ENCODE measurements around the gene SMIM14.
"Not testable (repeated sequence)": the region's sequence is repeated elsewhere in the genome, so short reads cannot be mapped to it uniquely, and the experiment has no call there.

Gene SMIM14

DNA sequence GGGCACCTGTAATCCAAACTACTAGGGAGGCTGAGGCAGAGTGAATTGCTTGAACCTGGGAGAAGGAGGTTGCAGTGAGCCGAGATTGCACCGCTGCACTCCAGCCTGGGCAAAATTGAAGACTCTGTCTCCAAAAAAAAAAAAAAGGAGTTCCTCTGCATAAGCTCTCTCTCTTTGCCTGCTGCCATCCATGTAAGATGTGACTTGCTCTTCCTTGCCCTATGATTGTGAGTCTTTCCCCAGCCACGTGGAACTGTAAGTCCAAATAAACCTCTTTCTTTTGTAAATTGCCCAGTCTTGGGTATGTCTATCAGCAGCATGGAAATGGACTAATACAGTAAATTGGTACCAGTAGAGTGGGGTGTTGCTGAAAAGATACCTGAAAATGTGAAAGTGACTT, 106.4 kb downstream of the SMIM14 start:
- not testable (repeated sequence) for H3K4me2 ChIP-seq (ENCODE audit: low read length, poor library complexity, severe bottlenecking); H3K18ac ChIP-seq (ENCODE audit: low read depth in 1 of 2, low read length in 2 of 2); H3K4ac ChIP-seq (ENCODE audit: low read depth in 1 of 2, low read length in 2 of 2); H2BK12ac ChIP-seq (ENCODE audit: low read length in 2 of 2); H3K9ac ChIP-seq (ENCODE audit: low read length); H3K14ac ChIP-seq (ENCODE audit: low read length in 2 of 2); H2AK5ac ChIP-seq (ENCODE audit: low read length, severe bottlenecking); H2BK15ac ChIP-seq (ENCODE audit: low read depth, poor library complexity, severe bottlenecking); H3K4me1 ChIP-seq (ENCODE audit: control insufficient read depth, insufficient read depth, low read depth, low read length); H4K91ac ChIP-seq (ENCODE audit: low read length); H4K8ac ChIP-seq (ENCODE audit: low read length); H2BK120ac ChIP-seq (ENCODE audit: low read depth, low read length); H2AFZ ChIP-seq (ENCODE audit: low read depth, low read length); DNase-seq; H3K23ac ChIP-seq (ENCODE audit: low read length in 2 of 2); H3K27me3 ChIP-seq (ENCODE audit: control insufficient read depth in 1 of 2, insufficient read depth in 1 of 2, low read length in 2 of 2); H3K27ac ChIP-seq (ENCODE audit: low read length, poor library complexity, severe bottlenecking); H3K9me3 ChIP-seq (ENCODE audit: control insufficient read depth, low read length); H2BK5ac ChIP-seq (ENCODE audit: low read depth, low read length, poor library complexity, severe bottlenecking); H3K4me3 ChIP-seq (ENCODE audit: insufficient read depth in 1 of 2, low read depth in 1 of 2, low read length in 2 of 2)
- peaks cover 15 to 20% of the 10 kb centered on the region in 2 experiments for H3K36me3 ChIP-seq (ENCODE audit: control insufficient read depth in 1 of 2, insufficient read depth in 2 of 2, low read depth in 1 of 2, low read length in 2 of 2)
- 95% methylated on average over 3 of the region's 3 CpGs for WGBS
- H3K79me1 ChIP-seq (replicated peaks; ENCODE audit: low read length, poor library complexity, severe bottlenecking) = peaks cover 28% of the 10 kb centered on the region

GRCh38 chr4:39530682-39531081, 108.0 kb downstream of the SMIM14 start:
- Histone ChIP-seq H3K79me1 (replicated peaks; ENCODE audit: low read length, poor library complexity, severe bottlenecking) (peaks cover 21% of the 10 kb centered on the region), H3K18ac (ENCODE audit: low read depth in 1 of 2, low read length in 2 of 2) (no peak overlapping the region), H2AK5ac (ENCODE audit: low read length, severe bottlenecking) (no peak overlapping the region), H3K4me3 (ENCODE audit: insufficient read depth in 1 of 2, low read depth in 1 of 2, low read length in 2 of 2) (no peak overlapping the region), H3K36me3 (ENCODE audit: control insufficient read depth in 1 of 2, insufficient read depth in 2 of 2, low read depth in 1 of 2, low read length in 2 of 2) (peaks cover 10 to 20% of the 10 kb centered on the region in 2 experiments), H3K4me1 (ENCODE audit: control insufficient read depth, insufficient read depth, low read depth, low read length) (peaks cover 7% of the 10 kb centered on the region), H2BK12ac (ENCODE audit: low read length in 2 of 2) (no peak overlapping the region), H2AFZ (ENCODE audit: low read depth, low read length) (no peak overlapping the region), H3K4ac (ENCODE audit: low read depth in 1 of 2, low read length in 2 of 2) (no peak overlapping the region), H3K9ac (ENCODE audit: low read length) (no peak overlapping the region), H3K23ac (ENCODE audit: low read length in 2 of 2) (no peak overlapping the region), H2BK120ac (ENCODE audit: low read depth, low read length) (no peak overlapping the region), H2BK15ac (ENCODE audit: low read depth, poor library complexity, severe bottlenecking) (no peak overlapping the region), H2BK5ac (ENCODE audit: low read depth, low read length, poor library complexity, severe bottlenecking) (no peak overlapping the region), H4K8ac (ENCODE audit: low read length) (no peak overlapping the region), H3K27ac (ENCODE audit: low read length, poor library complexity, severe bottlenecking) (no peak overlapping the region), H3K27me3 (ENCODE audit: control insufficient read depth in 1 of 2, insufficient read depth in 1 of 2, low read length in 2 of 2) (no peaks in the 10 kb centered on the region), H3K14ac (ENCODE audit: low read length in 2 of 2) (no peak overlapping the region), H4K91ac (ENCODE audit: low read length) (no peak overlapping the region), H3K9me3 (ENCODE audit: control insufficient read depth, low read length) (peaks cover 5% of the 10 kb centered on the region), H3K4me2 (ENCODE audit: low read length, poor library complexity, severe bottlenecking) (no peak overlapping the region)
- WGBS = 98% methylated on average over 3 of the region's 3 CpGs
- no peak for DNase-seq

DNA sequence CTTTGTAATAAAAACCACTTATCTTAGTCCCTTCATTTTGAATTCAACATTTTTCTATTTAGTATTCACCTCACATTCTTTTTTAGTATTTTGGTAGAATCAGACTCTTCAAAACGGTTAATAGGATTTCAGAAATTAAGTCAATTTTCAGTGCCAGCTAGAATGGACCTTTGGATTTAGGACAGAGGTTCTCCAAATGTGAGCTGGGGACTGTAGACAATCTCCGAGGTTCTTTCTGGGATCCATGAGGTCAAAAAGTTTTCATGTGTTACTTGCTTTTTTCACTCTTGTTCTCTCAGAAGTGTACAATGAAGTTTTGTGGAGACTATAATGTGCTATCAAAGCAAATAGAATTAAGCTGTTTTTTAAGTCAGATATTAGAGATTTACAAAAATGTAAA, 109.1 kb downstream of the SMIM14 start:
- no peak overlapping the region for H3K23ac ChIP-seq (ENCODE audit: low read length in 2 of 2)
- no peak overlapping the region for H3K4me3 ChIP-seq (ENCODE audit: insufficient read depth in 1 of 2, low read depth in 1 of 2, low read length in 2 of 2)
- H3K4me2 ChIP-seq (ENCODE audit: low read length, poor library complexity, severe bottlenecking) = no peak overlapping the region
- H4K91ac ChIP-seq (ENCODE audit: low read length) = no peak overlapping the region
- H2AK5ac ChIP-seq (ENCODE audit: low read length, severe bottlenecking) = no peak overlapping the region
- H3K18ac ChIP-seq (ENCODE audit: low read depth in 1 of 2, low read length in 2 of 2) = no peak overlapping the region
- no peak overlapping the region for H2AFZ ChIP-seq (ENCODE audit: low read depth, low read length)
- no peak overlapping the region for H2BK15ac ChIP-seq (ENCODE audit: low read depth, poor library complexity, severe bottlenecking)
- H4K8ac ChIP-seq (ENCODE audit: low read length) = no peak overlapping the region
- H3K9me3 ChIP-seq (ENCODE audit: control insufficient read depth, low read length) = peaks cover 5% of the 10 kb centered on the region
- no peak for DNase-seq
- 94% methylated on average over 2 of the region's 2 CpGs for WGBS
- H3K27ac ChIP-seq (ENCODE audit: low read length, poor library complexity, severe bottlenecking) = no peak overlapping the region
- no peak overlapping the region for H3K14ac ChIP-seq (ENCODE audit: low read length in 2 of 2)
- peak overlapping the region; percentile 98 for H3K9ac ChIP-seq (ENCODE audit: low read length)
- H2BK5ac ChIP-seq (ENCODE audit: low read depth, low read length, poor library complexity, severe bottlenecking) = no peak overlapping the region
- H3K4ac ChIP-seq (ENCODE audit: low read depth in 1 of 2, low read length in 2 of 2) = no peak overlapping the region
- H3K4me1 ChIP-seq (ENCODE audit: control insufficient read depth, insufficient read depth, low read depth, low read length) = peaks cover 8% of the 10 kb centered on the region
- H2BK12ac ChIP-seq (ENCODE audit: low read length in 2 of 2) = no peak overlapping the region
- no peaks in the 10 kb centered on the region for H3K27me3 ChIP-seq (ENCODE audit: control insufficient read depth in 1 of 2, insufficient read depth in 1 of 2, low read length in 2 of 2)
- no peak overlapping the region for H2BK120ac ChIP-seq (ENCODE audit: low read depth, low read length)
- H3K36me3 ChIP-seq (ENCODE audit: control insufficient read depth in 1 of 2, insufficient read depth in 2 of 2, low read depth in 1 of 2, low read length in 2 of 2) = peaks cover 14 to 20% of the 10 kb centered on the region in 2 experiments
- H3K79me1 ChIP-seq (replicated peaks; ENCODE audit: low read length, poor library complexity, severe bottlenecking) = peaks cover 21% of the 10 kb centered on the region

- H3K9me3 ChIP-seq (ENCODE audit: control insufficient read depth, low read length) = peaks cover 5% of the 10 kb centered on the region
Measured at GRCh38 chr4:39528061-39528465, 110.6 kb downstream of the SMIM14 start.

More at GRCh38 chr4:39528061-39528465, 110.6 kb downstream of the SMIM14 start:
- Histone ChIP-seq H3K9ac (ENCODE audit: low read length) (peak overlapping the region; percentile 98), H3K79me1 (replicated peaks; ENCODE audit: low read length, poor library complexity, severe bottlenecking) (peaks cover 15% of the 10 kb centered on the region), H2BK5ac (ENCODE audit: low read depth, low read length, poor library complexity, severe bottlenecking) (no peak overlapping the region), H2BK120ac (ENCODE audit: low read depth, low read length) (peak overlapping the region; percentile 38), H3K4me1 (ENCODE audit: control insufficient read depth, insufficient read depth, low read depth, low read length) (peaks cover 11% of the 10 kb centered on the region), H3K27me3 (ENCODE audit: control insufficient read depth in 1 of 2, insufficient read depth in 1 of 2, low read length in 2 of 2) (no peaks in the 10 kb centered on the region), H2AK5ac (ENCODE audit: low read length, severe bottlenecking) (no peak overlapping the region), H2AFZ (ENCODE audit: low read depth, low read length) (no peak overlapping the region), H3K27ac (ENCODE audit: low read length, poor library complexity, severe bottlenecking) (peak overlapping the region; percentile 93), H3K4ac (ENCODE audit: low read depth in 1 of 2, low read length in 2 of 2) (peak overlapping the region; percentile 92 to 99), H4K8ac (ENCODE audit: low read length) (peak overlapping the region; percentile 98), H3K14ac (ENCODE audit: low read length in 2 of 2) (no peak overlapping the region), H4K91ac (ENCODE audit: low read length) (peak overlapping the region; percentile 98), H2BK12ac (ENCODE audit: low read length in 2 of 2) (peak overlapping the region in 1 of 2 experiments; percentile 25), H3K4me2 (ENCODE audit: low read length, poor library complexity, severe bottlenecking) (peak overlapping the region; percentile 31), H3K18ac (ENCODE audit: low read depth in 1 of 2, low read length in 2 of 2) (peak overlapping the region; percentile 5 to 93), H3K4me3 (ENCODE audit: insufficient read depth in 1 of 2, low read depth in 1 of 2, low read length in 2 of 2) (peak overlapping the region; percentile 94 to 98), H2BK15ac (ENCODE audit: low read depth, poor library complexity, severe bottlenecking) (peak overlapping the region; percentile 73), H3K36me3 (ENCODE audit: control insufficient read depth in 1 of 2, insufficient read depth in 2 of 2, low read depth in 1 of 2, low read length in 2 of 2) (peaks cover 13% of the 10 kb centered on the region in 2 experiments), H3K23ac (ENCODE audit: low read length in 2 of 2) (no peak overlapping the region)
- peak; percentile 91 for DNase-seq
- 0% methylated on average over 15 of the region's 21 CpGs for WGBS

Measured in mesenchymal stem cell (in vitro differentiated cells and primary cell).